Activated gamma-delta T cell treated with Interleukin-2 at 50 U/mL for 16 hours (primary cell): ENCODE results near the gene GJA1.
"Not testable (repeated sequence)": the region's sequence is repeated elsewhere in the genome, so short reads cannot be mapped to it uniquely, and the experiment has no call there.

Experiments used
- DNase-seq: peaks from one replicate; pipeline ENCODE4 v3.0.0-alpha.2; 2020

GJA1 gene

DNA sequence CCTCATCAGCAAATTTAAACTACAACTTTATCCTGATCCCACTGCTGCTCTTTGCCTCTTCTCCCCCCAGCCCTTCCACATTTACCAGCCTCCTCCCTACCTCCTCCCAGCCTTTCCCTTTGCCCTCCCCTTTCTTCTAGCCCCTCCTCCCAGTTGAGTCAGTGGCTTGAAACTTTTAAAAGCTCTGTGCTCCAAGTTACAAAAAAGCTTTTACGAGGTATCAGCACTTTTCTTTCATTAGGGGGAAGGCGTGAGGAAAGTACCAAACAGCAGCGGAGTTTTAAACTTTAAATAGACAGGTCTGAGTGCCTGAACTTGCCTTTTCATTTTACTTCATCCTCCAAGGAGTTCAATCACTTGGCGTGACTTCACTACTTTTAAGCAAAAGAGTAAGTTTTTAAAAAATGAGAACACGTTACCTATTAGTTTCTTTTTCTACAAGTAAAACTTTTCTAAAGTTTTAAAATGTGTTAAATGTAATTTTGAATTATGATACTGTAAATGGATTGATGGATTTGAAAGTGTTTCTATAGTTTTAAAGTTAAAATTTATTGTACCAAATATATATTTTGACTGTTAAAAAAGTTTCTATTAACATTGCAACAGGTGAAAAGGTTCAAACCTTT is at the start of gene GJA1:
TSS of gene GJA1 (plus strand) at position 203 of the 626 bp plus-strand sequence. CDS start 11,202 bp downstream, outside the sequence.
- no peak for DNase-seq

DNA sequence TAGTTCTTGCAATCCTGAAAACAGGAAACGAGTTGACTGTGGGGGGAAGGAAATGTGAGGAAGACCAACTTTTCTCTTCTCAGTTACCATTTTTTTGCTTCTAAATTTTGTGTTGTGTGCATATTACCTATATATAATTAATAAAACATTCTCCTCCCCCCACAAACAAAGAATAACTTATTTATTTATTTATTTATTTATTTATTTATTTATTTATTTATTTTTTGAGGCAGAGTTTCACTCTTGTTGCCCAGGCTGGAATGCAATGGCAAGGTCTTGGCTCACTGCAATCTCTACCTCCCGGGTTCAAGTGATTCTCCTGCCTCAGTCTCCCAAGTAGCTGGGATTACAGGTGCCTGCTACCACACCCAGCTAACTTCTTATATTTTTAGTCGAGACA is 48.9 kb upstream of the GJA1 start:
- not testable (repeated sequence) for DNase-seq

DNA sequence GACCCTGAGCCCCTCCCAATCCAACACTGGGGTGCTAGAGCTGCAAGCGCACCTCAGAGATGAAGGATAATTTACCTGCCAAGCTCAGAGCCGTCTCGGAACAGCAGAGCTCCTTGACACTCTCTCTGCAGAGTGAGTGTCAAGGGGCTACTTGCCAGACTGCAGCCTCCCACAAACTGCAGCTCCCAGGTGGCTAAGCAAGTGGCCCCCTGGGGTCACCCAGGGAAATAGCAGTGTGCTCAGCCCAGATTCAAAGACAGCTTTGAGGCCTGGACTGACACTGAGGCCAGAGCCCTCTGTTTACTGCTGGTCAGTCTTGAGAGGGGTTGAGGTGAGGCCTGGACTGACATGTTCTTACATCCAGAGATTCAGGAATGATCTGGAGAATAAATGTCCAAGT is 46.0 kb upstream of the GJA1 start:
- no peak for DNase-seq

DNA sequence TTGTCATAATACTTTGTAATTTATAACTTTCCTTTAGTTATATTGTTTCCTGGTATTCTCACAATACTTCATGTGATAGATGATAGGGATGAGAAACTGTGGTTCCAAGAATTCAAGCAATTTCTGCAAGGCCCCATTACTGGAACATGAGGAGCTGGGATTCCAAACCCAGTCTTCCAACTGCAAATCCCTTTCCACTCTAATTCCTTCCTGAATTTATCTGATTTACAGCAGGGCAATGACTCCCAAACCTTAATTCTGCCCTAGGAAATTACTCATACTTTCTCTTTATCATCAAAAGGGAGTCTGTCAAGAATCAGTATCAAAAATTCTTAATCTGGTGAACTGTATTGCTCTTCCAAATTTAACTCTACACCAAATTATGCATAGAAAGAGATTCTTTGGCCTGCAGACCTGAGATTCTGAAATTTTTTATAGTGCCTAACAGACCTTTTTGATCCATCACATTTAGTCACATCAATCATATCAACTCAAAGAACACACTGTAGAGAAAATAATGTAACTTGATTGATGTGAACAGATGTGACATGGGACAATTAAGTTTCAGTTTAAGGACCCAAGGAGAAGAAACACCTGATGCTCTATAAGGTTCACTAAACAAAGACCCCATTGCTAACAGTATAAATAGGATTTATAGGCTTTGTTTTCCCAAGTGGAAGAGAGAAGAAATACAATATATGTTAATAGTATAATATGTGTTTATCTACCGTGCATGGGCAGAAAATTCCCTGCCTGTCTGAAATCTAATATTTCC is 41.5 kb upstream of the GJA1 start:
- DNase-seq, result no peak

DNA sequence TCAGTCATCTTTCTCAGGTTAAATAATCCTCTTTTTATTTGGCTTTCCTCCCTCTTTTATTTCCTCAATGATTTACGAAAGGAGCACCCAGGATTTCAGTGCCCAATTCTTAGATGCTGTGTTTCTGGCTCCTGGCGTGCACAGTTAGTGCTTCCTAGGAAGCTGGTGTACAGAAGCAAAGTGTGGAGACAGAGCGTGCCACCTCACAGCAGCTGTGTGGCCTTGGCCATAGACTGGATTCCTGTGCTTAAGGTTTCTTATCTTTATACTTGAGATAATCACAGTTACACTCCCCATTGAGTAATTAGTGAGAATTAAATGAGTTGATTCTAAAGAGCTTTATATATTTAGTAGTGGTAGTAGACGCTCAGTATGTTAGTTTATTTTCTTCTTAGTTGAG is 39.7 kb upstream of the GJA1 start:
- DNase-seq, result no peak

DNA sequence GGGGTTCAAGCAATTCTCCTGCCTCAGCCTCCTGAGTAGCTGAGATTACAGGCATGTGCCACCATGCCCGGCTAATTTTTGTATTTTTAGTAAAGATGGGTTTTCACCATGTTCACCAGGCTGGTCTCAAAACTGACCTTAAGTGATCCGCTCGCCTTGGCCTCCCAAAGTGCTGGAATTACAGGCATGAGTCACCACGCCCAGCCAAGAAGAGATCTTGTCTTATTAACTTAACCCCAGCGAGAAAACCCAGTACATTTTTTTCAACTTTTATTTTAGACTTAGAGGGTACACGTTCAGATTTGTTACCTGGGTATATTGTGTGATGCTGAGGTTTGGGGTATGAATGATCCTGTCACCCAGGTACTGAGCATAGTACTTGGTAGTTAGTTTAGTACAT is 38.3 kb upstream of the GJA1 start:
- DNase-seq, result not testable (repeated sequence)

DNA sequence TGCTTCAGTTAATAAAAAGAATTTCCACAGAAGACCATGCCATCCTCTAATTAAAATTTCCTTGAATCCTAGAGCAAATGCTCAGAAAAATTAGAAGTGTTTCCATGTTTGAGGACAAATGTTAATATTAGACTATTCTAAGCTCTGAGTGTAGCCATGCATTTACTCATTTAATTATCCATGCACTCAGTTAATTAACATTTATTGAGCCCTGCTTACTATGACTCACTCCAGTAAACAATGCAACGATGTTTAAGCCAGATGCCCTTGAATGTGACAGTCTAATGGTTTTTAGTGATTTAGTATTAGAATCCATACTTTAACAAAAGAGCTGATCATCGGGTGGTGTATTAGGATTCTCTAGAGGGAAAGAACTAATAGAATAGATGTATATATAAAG is 37.3 kb upstream of the GJA1 start:
- no peak for DNase-seq

DNA sequence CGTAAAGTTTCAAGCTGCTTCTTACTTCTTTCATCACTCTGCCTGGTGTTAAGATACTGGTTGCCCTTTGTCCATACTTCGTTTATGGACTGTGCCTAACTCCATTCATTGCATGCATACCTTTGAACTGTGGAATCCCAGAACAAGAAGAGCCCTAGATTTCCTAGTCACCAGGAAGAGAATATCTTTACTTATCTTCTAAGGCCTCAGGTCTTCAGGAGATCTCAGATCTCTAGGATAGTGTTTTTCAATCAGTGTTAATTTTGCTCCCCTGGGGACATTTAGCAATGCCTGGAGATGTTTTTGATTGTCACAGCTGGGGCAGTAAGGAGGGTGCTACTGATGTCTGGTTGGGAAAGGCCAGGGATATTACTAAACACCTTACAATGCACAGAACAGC is 35.5 kb upstream of the GJA1 start:
- DNase-seq, result no peak

DNA sequence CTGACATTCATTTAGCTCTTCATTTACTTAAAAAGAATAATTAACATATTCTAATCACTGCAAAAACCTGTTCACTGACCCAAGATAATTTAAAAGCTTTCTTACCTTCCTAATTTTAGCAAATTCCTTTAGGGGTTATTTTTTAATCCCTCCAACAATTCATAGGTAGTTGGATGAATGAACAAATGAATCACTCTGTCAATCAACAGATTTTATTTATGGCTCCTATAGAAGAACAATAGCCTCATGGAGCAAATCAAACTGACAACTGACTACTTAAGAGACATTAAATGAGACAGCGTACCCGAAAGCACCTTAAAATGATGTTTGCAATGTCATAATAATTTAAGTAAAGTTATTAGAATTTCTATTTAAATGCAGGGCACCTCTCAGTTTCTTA is 31.5 kb upstream of the GJA1 start:
- DNase-seq, result no peak

DNA sequence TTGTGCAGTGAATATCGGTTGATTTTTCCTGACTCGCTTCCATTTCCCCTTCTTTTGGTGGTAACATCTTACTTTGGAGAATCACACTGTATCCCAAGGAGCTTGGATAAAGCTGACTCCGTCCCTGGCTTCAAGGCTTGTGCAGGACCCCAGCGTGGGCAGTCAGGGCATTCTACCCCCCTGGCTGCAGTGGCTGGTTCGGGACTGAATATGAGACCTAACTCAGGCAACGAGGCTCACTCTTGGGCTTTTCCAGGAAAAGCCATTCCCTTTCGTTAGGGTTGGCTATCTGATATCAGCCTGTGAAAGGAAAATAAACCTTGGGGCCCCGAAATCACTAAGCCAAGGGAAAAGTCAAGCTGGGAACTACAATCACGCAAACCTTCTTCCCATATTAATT is 30.1 kb upstream of the GJA1 start:
- DNase-seq, result no peak

DNA sequence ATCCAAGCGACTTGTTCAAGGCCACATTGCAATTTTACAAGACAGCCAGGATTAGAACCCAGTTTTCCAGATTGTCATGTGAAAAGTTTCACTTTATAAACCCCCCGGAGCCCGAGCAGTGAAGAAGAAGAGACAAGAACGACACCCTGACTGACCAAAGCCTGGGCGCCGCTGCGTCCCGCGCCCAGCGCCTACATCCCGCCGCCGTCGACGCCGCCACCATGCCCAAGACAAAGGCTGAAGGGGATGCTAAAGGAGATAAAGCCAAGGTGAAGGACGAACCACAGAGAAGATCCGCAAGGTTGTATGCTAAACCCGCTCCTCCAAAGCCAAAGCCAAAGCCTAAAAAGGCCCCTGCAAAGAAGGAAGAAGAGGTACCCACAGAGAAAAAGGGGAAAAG is 27.1 kb upstream of the GJA1 start:
- DNase-seq, result no peak

DNA sequence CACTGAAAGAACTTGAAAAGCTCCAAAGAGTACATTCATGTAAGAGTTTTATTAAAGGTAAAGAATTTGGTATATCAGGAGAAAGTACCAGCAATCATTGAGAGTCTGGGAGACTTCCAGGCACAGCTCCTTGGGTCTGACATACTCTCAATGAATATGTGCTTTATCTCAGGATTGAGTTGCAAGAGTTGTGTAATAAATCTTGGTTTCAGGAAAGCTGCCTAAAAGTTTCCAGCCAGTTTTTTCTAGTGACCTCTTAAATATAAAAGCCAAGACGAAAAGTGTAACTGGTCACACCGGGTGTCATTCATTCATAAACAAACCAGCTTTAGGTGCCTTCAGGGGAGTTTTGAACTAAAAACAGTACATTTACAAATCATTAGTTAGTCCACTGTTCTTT is 21.6 kb upstream of the GJA1 start:
- DNase-seq, result no peak

DNA sequence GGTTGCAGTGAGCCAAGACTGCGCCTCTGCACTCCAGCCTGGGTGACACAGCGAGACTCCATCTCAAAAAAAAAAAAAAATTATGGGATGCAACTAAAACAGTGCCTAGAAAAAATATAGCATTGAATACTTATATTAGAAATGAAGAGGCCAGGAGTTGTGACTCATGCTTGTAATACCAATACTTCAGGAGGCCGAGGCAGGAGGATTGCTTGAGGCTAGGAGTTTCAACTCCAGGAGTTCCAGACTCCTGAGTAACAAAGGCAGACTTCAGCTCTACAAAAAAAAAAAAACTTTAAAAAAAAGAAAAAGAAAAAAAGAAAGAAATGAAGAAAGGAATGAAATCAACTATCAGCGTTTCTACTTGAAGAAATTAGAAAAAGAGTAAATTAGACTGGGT is 17.1 kb upstream of the GJA1 start:
- DNase-seq, result no peak

DNA sequence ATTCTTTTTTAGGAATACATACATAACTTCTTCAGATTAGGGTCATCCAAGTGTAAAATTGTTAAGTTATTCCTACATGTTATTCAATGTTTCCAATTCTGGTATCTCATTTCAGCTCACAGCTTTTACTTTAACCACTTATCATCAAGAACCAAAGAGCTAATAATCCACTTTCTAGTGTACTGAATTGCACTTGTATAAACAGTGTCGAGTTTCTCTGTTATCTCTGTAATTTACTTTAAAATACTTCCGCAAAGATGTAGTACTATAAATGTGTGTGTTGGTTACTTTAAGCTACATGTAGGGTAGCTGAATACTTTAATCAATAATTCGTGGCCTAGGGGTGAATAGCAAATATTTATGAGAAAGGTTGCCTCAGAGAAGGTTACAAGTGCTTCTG is 8.8 kb upstream of the GJA1 start:
- no peak for DNase-seq

DNA sequence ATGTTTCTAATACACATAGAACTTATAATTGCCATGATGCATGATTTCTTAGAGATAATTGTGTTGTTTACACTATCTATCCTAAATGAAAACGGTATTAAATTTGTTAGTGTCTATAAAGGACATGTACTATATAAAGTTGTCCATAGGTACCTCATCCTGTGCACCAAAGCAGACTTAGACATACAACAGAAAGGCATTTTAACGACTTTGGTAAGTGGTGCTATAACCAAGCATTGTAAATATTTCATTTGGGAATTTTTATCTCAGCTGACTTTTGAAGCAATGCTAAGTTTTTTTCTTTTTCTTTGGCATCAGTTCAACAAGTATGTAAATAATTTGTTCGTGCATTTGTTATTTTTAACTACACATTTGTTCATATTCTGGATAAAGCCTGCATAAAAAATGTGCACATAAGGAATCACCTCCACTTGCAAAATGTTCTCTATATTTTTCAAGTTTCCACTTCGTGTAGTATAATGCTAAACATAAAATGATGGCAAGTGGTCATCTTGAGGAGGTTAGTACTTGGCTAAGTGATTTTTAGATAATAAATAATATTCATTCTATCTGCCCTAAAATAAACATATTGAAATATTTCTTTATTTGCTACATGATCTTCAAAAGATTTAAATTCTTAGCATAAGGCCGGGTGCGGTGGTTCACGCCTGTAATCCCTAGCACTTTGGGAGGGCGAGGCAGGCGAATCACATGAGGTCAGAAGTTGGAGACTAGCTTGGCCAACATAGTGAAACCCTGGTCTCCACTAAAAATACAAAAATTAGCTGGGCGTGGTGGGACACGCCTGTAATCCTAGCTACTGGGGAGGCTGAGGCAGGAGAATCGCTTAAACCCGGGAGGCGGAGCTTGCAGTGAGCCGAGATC is 6.3 kb upstream of the GJA1 start:
- no peak for DNase-seq

DNA sequence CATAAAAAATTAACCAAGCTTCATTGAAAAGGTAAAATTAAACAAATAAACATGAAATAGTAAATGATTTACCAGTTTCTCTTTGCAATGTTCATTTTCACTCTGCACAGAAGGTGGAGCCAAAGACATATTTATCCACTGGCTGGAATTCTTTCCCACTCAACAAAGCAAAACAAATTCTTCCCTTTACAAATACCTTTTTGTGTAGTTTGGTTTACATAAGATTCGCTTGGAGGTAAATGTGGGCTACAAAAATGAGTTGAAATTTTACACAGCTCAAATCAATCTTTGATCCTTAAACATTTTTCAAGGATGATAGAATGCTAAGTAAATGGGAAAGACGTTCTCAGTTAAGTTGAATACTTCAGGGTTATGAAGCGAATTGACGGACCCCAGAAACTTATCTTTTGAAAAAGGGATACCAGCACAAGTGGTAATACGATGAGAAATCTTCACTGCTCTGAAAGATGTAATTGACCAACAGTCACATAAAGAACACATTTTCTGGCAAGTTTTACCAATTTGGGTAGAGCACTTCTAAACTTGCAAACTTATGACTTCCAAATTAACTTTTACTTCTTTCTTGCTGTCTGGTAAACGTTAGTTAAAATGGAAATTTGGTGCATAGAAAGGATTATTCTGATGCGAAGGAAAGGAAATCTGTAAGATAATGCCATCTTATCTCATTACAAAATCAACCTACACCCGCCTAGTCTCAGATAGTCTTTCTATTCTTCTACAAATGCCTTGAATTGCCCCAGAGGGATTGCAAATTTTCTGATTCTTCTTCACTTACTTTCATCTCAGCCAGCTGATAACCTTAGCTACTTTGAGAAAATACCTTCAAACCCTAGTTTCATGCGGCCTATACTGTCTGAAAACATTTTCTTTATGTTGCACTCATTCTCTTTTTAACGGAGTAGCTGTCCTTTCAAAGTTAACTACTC is 4.7 kb upstream of the GJA1 start:
- DNase-seq, result no peak

DNA sequence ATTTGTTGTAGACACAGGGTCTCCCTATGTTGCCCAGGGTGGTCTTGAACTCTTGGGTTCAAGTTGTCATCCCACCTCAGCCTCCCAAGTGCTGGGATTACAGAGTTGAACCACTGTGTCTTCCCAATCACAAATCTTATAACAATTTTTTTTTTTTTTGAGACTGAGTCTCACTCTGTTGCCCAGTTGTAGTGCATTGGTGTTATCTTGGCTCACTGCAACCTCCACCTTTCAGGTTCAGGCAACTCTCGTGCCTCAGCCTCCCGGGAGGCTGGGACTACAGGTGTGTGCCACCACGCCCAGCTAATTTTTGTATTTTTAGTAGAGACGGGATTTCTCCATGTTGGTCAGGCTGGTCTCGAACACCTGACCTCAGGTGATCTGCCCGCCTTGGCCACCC is 3.7 kb upstream of the GJA1 start:
- not testable (repeated sequence) for DNase-seq

DNA sequence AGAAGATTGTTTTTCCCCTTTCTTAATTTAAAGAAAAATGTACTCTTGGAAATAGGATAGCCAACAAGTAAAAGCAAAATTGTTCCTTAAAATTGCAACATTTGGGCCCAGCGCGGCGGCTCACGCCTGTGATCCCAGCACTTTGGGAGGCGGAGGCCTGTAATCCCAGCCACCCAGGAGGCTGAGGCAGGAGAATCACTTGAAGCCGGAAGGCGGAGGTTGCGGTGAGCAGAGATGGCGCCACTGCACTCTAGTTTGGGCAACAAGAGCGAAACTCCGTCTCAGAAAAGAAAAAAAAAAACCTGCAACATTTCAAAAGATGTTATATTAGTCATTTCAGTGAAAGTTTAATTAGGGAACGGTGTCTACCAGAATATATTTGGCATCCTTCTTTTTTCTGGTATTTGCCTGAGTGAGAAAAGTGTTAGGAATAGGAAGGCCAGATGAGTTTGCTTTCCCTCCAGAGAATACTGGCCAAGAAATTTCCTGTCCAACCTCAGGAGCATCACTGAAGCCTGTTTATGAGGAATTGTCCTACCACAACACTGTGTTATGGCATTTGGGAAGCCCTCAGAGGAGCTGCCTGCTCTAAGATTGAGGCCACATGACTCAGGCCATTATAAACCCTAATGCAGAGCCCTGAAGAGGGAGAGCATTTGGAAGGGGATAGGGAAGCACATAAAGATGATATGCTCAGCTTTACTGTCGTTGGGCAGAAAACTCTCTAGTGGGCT is 1.2 kb upstream of the GJA1 start:
- no peak for DNase-seq

DNA sequence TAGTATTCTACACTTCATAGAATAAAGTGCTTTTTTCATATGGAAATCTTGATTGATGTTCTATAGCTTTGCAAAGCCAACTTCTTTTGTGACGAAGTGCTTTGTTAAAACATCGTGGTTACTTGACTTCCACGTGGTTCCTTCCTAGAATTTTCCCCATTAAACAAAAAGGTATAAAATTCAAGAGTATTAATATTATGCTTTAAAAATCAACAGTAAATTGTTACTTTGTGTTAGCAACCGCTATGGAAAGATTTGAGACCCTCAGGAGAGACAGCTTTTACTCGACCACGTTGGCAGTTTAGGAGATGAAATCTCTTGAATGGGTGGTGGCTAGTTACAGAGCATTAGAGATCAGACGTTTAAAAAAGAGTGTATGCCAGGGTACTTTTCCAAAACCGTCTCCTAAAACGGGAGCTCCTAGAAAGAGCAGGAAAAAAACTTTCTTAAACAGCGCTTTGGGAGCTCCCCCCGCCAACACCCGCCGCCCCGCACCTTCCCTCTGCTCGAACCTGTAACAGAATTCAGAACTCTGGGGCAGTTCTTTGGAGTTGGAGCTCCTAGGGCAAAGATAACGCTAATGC is 920 bp downstream of the GJA1 start:
- no peak for DNase-seq

DNA sequence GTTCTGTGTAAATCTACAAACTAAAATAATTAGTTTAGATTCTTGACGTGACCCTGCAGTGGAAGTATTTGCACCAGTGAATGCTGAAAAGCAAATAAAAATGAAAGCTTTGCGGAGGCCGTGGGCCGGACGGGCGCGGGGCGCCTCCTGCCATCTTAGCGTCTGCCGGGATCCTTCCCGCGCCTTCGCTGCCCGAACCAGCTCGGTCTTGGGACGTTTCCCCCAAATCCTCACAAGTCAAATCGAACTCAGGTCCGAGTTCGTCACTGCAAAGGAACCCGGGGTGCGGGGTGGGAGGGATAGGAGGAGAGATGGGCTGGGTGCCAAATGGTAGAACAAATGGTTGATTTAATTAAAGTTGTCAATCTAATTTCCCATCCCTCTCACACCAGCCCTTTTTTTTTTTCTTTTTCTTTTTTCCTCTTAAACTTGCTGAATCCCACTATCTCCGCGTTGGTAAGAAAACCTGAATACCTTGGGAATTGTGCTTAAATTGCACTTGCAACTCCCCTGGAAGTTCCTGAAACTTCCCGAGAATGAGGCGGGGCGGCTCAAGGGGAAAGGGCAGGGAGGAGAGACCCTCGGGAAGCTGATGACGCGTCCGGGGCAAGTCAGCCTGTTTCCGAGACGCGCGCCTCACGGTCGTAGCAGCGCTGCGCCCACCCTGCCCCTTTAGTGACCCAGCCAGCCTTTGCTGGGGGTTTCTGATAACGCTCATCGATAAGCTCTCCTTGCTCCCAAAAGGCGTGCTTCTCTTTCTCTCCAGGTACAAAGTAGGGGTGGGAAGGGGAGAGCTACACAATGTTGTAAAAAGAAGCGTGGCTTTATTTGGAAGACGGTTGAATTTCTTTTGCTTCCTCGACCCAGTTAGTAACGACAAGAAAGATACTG is 1.8 kb downstream of the GJA1 start:
- no peak for DNase-seq
